ENCODE results near the gene PODNL1.

- TF ChIP-seq POLR2A (IDR thresholded peaks at IDR 0.05) (no peak), CTCF (IDR thresholded peaks at IDR 0.05) (no peak), EP300 (IDR thresholded peaks at IDR 0.05) (no peak)
These were observed 30.2 kb upstream of the PODNL1 start for GRCh38 chr19:13968383-13968935.
